ENCODE measurements around the gene COX4I1. TPM values are rescaled to one million over a fixed set of nuclear protein-coding genes. Genes with fewer than 3 reads are reported as not detected.
A peak's percentile ranks its signal among the peaks of the same experiment; 100 is the strongest.

The COX4I1 gene
- total RNA-seq, 1 donor = 297 TPM

DNA sequence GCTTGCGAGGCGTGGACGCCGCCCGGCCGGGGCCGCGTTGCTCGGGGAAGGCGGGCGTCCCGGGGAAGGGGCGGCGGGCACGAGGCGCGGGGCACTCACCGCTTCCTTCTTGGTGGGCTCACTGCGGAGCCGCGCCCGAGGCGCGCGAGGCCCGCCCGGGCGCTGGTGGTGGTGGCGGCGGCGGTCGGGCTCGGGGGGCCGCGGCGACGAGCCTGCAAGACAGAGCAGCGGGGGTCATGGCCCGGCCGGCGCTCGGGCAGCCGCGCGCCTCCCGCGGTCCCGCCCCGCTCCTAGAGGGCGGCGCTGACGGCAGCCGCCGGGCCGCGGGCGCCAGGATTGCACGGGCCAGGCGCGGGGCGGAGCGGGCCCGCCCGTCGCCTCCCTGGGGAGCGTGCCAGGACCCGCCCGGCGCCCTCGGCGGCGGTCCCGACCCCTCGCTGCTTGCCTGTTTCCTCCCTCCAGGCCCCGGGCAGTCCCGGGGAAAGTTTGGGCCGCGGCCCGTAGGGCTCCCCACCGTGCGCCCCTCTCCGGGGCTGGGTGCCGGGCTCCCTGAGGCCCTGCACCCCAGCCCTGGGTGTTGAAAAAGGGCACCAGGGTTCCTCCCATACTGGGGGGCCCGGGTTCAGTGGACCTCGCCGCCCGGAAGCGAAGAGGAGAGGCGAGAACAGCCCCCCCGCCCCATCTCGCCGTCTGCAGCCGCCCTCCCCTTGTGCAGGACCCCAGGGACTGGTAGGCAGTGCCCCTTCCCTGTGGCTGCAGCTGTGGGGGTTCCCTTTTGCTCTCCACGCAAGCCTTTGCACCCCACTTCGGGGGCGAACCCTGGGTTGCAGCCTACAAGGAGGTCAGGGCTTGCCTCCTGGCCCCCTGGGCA lies 48.4 kb upstream of the COX4I1 start, which contains the start of gene C16orf74:
Gene C16orf74 (minus strand): TSS at position 270 of the 871 bp plus-strand sequence. CDS start 15,879 bp downstream, outside the sequence.
- H2AFZ ChIP-seq (ENCODE audit: low read length) = peak within 1 kb of the TSS; percentile 85
- H3K4me1 ChIP-seq (ENCODE audit: insufficient read depth, low read length) = peaks cover 17% of the 10 kb centered on the region
- DNase-seq (ENCODE audit: insufficient read length, low spot score, missing footprints) = peak; percentile 99
- H3K36me3 ChIP-seq (ENCODE audit: insufficient read depth, low read length) = no peaks in the 10 kb centered on the region
- no peaks in the 10 kb centered on the region for H4K20me1 ChIP-seq (ENCODE audit: insufficient read depth, low read length)
- TF ChIP-seq, protein P1, sequence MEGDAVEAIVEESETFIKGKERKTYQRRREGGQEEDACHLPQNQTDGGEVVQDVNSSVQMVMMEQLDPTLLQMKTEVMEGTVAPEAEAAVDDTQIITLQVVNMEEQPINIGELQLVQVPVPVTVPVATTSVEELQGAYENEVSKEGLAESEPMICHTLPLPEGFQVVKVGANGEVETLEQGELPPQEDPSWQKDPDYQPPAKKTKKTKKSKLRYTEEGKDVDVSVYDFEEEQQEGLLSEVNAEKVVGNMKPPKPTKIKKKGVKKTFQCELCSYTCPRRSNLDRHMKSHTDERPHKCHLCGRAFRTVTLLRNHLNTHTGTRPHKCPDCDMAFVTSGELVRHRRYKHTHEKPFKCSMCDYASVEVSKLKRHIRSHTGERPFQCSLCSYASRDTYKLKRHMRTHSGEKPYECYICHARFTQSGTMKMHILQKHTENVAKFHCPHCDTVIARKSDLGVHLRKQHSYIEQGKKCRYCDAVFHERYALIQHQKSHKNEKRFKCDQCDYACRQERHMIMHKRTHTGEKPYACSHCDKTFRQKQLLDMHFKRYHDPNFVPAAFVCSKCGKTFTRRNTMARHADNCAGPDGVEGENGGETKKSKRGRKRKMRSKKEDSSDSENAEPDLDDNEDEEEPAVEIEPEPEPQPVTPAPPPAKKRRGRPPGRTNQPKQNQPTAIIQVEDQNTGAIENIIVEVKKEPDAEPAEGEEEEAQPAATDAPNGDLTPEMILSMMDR (IDR thresholded peaks at IDR 0.05; ENCODE audit: extremely low read depth, low read depth, low read length) = no peak
- no peak within 1 kb of the TSS for H3K27ac ChIP-seq (ENCODE audit: low read depth, low read length)
- H3K4me2 ChIP-seq (ENCODE audit: insufficient read depth, low read length) = peak within 1 kb of the TSS; percentile 82
- peak within 1 kb of the TSS; percentile 75 for H3K4me3 ChIP-seq (ENCODE audit: insufficient read depth, low read length)
- no peaks in the 10 kb centered on the region for H3K9me3 ChIP-seq (ENCODE audit: low read depth, low read length)
- no peaks in the 10 kb centered on the region for H3K27me3 ChIP-seq (ENCODE audit: insufficient read depth, low read length)
- no peaks in the 10 kb centered on the region for H3K79me2 ChIP-seq (ENCODE audit: insufficient read depth, low read length)

DNA sequence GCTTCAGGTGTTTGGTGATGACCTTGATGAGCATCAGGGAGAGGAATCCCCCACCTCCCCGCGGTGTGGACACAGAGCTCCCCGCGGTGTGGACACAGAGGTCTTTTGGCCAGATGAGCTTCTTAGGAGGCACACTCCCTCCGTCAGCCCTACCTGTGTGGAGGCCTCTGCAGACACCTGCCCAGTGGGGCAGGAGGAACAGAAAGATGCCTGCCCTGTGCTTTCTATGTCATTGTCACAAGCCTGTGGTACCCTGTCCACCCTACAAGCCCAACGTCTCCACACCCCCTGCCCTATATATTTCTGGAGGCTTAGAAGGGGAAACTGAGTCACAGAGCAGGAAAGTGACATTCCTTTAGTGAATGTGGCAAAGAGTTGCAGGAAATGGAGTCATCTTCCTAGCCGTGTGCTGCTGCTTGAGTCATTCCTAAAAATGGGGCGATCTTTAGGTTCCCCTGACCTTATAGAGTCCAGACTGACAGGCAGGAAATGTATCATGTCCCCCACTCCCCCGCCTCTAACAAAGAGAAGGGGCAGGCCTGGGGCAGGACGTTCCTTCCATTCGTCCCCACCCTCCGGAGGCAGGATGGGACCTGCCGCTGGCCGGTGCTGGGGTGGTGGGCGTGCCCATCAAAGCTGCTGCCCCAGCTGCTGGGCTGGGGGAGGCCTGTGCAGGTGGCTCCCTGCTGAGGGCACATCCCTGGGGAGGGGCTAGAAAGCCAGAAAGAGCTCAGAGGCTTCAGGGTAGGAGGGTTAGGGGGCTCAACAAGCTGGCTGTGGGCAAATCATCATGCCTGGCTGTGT lies 47.6 kb upstream of the COX4I1 start:
- no peaks in the 10 kb centered on the region for H4K20me1 ChIP-seq (ENCODE audit: insufficient read depth, low read length)

DNA sequence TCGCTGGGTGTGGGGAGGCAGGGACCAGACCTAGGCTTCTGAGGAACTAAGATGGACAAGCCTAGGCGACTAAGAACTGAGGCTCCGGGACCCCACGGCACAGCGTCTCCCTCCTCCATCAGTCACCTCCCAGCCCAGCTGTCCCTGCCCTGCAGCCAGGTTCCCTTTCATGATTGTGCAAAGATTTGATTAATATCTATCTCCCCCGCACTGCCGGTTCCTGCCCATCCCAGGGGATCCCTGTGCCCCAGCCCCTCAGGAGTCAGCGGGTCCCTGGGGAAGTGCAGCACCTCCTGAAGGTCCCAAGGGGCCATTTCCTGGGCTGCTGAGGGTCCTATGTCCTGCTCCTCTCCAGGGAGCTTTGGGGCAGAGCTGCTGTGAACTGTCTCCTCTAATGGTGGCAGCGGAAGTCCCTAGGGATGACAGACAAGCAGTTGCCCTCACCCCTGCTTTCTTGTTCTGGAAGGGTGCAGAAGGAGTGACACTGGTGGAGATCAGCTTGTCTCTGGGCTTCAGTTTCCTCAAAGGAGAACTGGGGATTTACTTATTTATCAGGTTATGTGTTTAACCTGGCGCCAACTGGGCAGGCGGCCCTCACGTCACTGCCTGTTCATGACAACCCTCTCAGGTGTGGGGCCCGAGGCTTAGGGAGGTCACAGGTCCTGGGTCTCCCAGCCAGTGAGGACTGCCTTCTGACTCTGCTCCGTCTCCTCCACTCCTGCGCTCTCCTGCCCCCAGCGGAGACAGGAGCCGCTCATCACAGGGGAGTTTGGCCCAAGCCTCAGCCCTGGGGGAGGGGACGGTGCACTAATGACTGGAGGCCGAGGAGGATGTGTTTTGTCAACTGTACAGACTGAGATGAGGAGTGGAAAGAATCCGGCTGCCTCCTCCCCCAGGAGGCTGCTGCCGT lies 46.7 kb upstream of the COX4I1 start:
- Histone ChIP-seq H3K27me3 (ENCODE audit: insufficient read depth, low read length) (no peaks in the 10 kb centered on the region), H3K79me2 (ENCODE audit: insufficient read depth, low read length) (no peaks in the 10 kb centered on the region), H3K4me3 (ENCODE audit: insufficient read depth, low read length) (no peak overlapping the region), H3K27ac (ENCODE audit: low read depth, low read length) (no peak overlapping the region), H3K4me2 (ENCODE audit: insufficient read depth, low read length) (no peak overlapping the region), H3K9me3 (ENCODE audit: low read depth, low read length) (no peaks in the 10 kb centered on the region), H3K4me1 (ENCODE audit: insufficient read depth, low read length) (peaks cover 19% of the 10 kb centered on the region), H4K20me1 (ENCODE audit: insufficient read depth, low read length) (no peaks in the 10 kb centered on the region), H2AFZ (ENCODE audit: low read length) (no peak overlapping the region), H3K36me3 (ENCODE audit: insufficient read depth, low read length) (no peaks in the 10 kb centered on the region)
- TF ChIP-seq, protein P1 (IDR thresholded peaks at IDR 0.05; ENCODE audit: extremely low read depth, low read depth, low read length) = no peak
- DNase-seq (ENCODE audit: insufficient read length, low spot score, missing footprints) = peak; percentile 83

More for the DNA sequence above, 47.6 kb upstream of the COX4I1 start:
- H3K9me3 ChIP-seq (ENCODE audit: low read depth, low read length) = no peaks in the 10 kb centered on the region
- H3K27me3 ChIP-seq (ENCODE audit: insufficient read depth, low read length) = no peaks in the 10 kb centered on the region
- peak overlapping the region; percentile 55 for H3K4me2 ChIP-seq (ENCODE audit: insufficient read depth, low read length)
- TF ChIP-seq, protein P1 (IDR thresholded peaks at IDR 0.05; ENCODE audit: extremely low read depth, low read depth, low read length) = no peak
- H3K4me1 ChIP-seq (ENCODE audit: insufficient read depth, low read length) = peaks cover 12% of the 10 kb centered on the region
- no peak overlapping the region for H3K4me3 ChIP-seq (ENCODE audit: insufficient read depth, low read length)
- no peak overlapping the region for H3K27ac ChIP-seq (ENCODE audit: low read depth, low read length)
- peak; percentile 73 for DNase-seq (ENCODE audit: insufficient read length, low spot score, missing footprints)
- H3K36me3 ChIP-seq (ENCODE audit: insufficient read depth, low read length) = no peaks in the 10 kb centered on the region
- no peak overlapping the region for H2AFZ ChIP-seq (ENCODE audit: low read length)
- no peaks in the 10 kb centered on the region for H3K79me2 ChIP-seq (ENCODE audit: insufficient read depth, low read length)
